Right renal pelvis (tissue), 4 donors: ENCODE measurements around the gene LPAR4. TPM values are rescaled to one million over a fixed set of nuclear protein-coding genes. Genes with fewer than 3 reads are reported as not detected.
"Not testable (repeated sequence)": the region's sequence is repeated elsewhere in the genome, so short reads cannot be mapped to it uniquely, and the experiment has no call there.

ENCODE experiments used
- DNase-seq, 4 donors: peaks; one replicate each; pipeline ENCODE4 v3.0.0-alpha.2; 2013; ENCODE audit warnings: low read depth in 4 of 4, low spot score in 3 of 4, missing footprints in 1 of 4
- polyA plus RNA-seq, 4 donors: library from polyadenylated mRNA; unstranded; fragments of 120-200 nt; gene quantifications; one replicate each; pipeline ENCODE4 v1.2.1, GENCODE V29; 2013; ENCODE audit not compliant: insufficient read length in 4 of 4

Gene LPAR4
- polyA plus RNA-seq, result 10 to 100 TPM; 13.3 to 21.1 (median 20.7) TPM

- peak in 2 of 4 donors; percentile 16 to 23 for DNase-seq
Measured at GRCh38 chrX:78747489-78747888, at the start of gene LPAR4. TSS of gene LPAR4 (plus strand) at chrX:78747720. CDS start at chrX:78754870, 7,150 bp downstream.

GRCh38 chrX:78706071-78706470, 41.4 kb upstream of the LPAR4 start:
- DNase-seq, result no peak

- DNase-seq, result no peak
Measured at GRCh38 chrX:78708262-78708661, 39.3 kb upstream of the LPAR4 start.

GRCh38 chrX:78708816-78709215, 38.7 kb upstream of the LPAR4 start:
- no peak for DNase-seq

- DNase-seq, result no peak
Measured at GRCh38 chrX:78710171-78710570, 37.3 kb upstream of the LPAR4 start.

- no peak for DNase-seq
Measured at GRCh38 chrX:78712336-78712735, 35.2 kb upstream of the LPAR4 start.

GRCh38 chrX:78725287-78725686, 22.2 kb upstream of the LPAR4 start:
- no peak for DNase-seq

- DNase-seq, result no peak
Measured at GRCh38 chrX:78746496-78746895, 1.0 kb upstream of the LPAR4 start.

- DNase-seq, result peak in 1 of 4 donors; percentile 5
Measured at GRCh38 chrX:78747971-78748370, 451 bp downstream of the LPAR4 start.

- DNase-seq, result no peak
Measured at GRCh38 chrX:78748846-78749245, 1.3 kb downstream of the LPAR4 start.

GRCh38 chrX:78753571-78753970, 6.1 kb downstream of the LPAR4 start:
- DNase-seq, result no peak

- no peak for DNase-seq
Measured at GRCh38 chrX:78754917-78755316, 7.4 kb downstream of the LPAR4 start.

- DNase-seq, result no peak
Measured at GRCh38 chrX:78759081-78759480, 11.6 kb downstream of the LPAR4 start.

- DNase-seq, result no peak
Measured at GRCh38 chrX:78769101-78769755, 21.7 kb downstream of the LPAR4 start.

- no peak for DNase-seq
Measured at GRCh38 chrX:78769946-78770345, 22.4 kb downstream of the LPAR4 start.

GRCh38 chrX:78796916-78797315, 49.4 kb downstream of the LPAR4 start:
- DNase-seq, result no peak

GRCh38 chrX:78800114-78800513, 52.6 kb downstream of the LPAR4 start:
- no peak for DNase-seq

- DNase-seq, result no peak
Measured at GRCh38 chrX:78800694-78801093, 53.2 kb downstream of the LPAR4 start.

- DNase-seq, result no peak
Measured at GRCh38 chrX:78801522-78801921, 54.0 kb downstream of the LPAR4 start.

- not testable (repeated sequence) for DNase-seq
Measured at GRCh38 chrX:78802526-78802925, 55.0 kb downstream of the LPAR4 start.
